ENCODE results near the gene NSD1.

DNA sequence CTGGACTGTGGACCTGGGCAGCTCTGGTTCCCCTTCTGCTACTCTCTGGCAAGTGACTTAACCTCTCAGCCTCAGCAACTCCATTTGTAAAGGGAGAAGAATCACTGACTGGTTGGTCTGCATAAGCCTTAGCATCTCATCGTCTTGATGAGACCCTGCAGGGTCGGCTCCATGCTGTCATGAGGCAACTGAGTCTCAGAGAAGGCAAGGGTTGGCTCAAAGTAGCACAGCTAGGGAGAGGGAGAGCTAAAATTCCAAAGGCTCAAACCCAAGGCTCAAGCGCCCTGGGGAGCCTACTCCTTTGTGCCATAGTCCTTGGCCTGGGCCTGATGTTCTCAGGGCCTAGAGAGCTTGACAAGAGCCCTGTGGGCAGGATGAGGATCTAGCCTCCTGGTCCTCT is 42.3 kb upstream of the NSD1 start:
- TF ChIP-seq, protein P1, sequence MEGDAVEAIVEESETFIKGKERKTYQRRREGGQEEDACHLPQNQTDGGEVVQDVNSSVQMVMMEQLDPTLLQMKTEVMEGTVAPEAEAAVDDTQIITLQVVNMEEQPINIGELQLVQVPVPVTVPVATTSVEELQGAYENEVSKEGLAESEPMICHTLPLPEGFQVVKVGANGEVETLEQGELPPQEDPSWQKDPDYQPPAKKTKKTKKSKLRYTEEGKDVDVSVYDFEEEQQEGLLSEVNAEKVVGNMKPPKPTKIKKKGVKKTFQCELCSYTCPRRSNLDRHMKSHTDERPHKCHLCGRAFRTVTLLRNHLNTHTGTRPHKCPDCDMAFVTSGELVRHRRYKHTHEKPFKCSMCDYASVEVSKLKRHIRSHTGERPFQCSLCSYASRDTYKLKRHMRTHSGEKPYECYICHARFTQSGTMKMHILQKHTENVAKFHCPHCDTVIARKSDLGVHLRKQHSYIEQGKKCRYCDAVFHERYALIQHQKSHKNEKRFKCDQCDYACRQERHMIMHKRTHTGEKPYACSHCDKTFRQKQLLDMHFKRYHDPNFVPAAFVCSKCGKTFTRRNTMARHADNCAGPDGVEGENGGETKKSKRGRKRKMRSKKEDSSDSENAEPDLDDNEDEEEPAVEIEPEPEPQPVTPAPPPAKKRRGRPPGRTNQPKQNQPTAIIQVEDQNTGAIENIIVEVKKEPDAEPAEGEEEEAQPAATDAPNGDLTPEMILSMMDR (IDR thresholded peaks at IDR 0.05) = no peak
- TF ChIP-seq POLR2AphosphoS5 (IDR thresholded peaks at IDR 0.05) = no peak
- no peak for TF ChIP-seq POLR2A (IDR thresholded peaks at IDR 0.05)
